CMK (cell line): ENCODE data around the gene DCAF8L2.
"Not testable (repeated sequence)": the region's sequence is repeated elsewhere in the genome, so short reads cannot be mapped to it uniquely, and the experiment has no call there.

Source experiments
- DNase-seq: peaks from one replicate; pipeline ENCODE4 v3.0.0-alpha.2; 2010; ENCODE audit warnings: low read depth

The DCAF8L2 gene

DNA sequence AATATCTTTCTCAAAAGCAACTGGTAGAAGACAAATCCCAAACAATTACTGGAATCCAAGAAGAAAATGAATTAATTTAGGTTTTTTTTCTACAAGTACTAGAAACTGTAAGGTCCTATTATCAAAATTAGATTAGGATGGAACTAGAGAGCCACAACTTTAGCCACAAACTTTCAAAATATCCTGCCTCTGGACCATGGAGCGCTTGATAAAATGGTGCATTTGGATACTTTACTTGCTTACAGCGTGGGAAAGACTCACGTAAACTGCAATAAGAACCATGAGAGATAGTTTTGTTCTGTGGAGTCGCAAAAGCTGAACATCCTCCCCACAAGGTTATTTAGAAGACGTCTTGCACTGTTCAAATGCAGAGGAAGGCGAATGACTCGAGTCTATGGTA is at the start of gene DCAF8L2:
TSS of gene DCAF8L2 (plus strand) at position 301 of the 400 bp plus-strand sequence. CDS start 156,552 bp downstream, outside the sequence.
- no peak for DNase-seq

DNA sequence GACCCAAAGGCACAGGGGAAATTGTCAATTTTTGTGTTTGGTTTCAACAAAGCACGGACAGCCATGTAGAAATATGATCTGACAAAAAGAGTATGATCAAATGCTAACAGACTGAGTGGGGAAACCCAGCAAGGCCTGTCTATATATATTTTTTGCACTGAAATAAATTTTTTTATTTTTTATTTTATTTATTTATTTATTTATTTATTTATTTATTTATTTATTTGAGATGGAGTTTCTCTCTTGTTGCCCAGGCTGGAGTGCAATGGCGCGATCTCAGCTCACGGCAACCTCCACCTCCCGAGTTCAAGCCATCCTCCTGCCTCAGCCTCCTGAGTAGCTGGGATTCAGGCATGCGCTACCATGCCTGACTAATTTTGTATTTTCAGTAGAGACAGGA is 49.0 kb upstream of the DCAF8L2 start:
- not testable (repeated sequence) for DNase-seq

GRCh38 chrX:27548624-27549023 is 41.5 kb upstream of the DCAF8L2 start:
- DNase-seq, result no peak

DNA sequence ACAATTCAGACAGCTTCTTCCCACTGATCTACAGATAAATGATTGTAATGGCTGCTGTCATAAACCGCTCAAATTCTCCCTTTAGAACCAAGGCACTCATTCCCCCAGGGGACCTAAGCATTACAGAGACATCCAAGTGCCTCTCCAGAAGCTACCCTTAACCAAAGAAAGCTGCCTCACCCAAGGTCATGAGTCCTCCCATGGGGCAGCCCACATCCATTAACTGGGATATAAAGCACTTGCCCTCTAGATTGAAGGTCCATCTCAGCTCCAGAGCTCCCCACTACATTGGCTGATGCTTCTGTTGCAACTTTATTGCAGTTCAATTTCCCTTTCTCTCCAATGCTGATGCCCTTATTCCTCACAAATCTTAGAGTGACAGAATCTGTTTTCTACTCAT is 40.5 kb upstream of the DCAF8L2 start:
- DNase-seq, result no peak

DNA sequence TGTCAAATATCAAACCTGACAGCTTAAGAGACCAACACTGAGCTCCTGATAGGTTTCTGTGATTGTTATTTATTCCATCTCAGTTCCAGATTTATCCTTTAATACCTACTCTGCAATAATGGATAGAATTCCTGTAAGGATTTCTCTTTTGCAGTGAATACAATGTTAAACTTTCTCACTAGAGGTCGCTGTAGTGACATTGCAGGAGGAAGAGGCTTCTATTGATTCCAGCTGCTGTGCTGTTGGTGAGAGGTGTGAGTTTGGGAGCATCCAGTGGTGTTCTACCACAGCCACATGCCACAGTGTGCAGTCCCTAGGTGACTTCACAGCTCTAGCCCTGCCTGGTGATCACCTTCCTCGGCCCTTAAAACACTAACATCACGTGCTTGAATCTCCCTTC is 34.6 kb upstream of the DCAF8L2 start:
- no peak for DNase-seq

GRCh38 chrX:27565992-27566391 is 24.2 kb upstream of the DCAF8L2 start:
- DNase-seq, result peak; percentile 54

DNA sequence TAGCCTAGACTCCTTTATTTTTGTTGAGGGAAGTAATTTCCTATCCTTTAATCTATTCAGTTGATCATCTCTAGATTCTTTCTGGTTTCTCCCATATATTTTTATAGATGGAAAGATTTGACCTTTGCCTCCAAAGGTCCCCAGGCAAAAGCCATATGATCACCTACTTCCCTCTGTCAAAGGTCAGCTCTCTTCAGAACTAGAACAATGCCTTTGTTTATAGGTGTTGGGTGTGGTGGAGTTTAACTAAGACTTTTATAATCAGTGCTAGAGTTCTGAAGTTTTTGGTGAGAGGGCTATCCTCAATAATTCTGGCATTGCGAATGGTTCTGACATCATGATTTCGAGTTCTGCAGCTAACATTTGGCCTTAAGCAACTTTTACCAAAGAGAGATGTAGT is 19.0 kb upstream of the DCAF8L2 start:
- no peak for DNase-seq

GRCh38 chrX:27575565-27575964 is 14.6 kb upstream of the DCAF8L2 start:
- DNase-seq, result no peak

- no peak for DNase-seq
These were observed 6.2 kb upstream of the DCAF8L2 start for GRCh38 chrX:27583976-27584375.

DNA sequence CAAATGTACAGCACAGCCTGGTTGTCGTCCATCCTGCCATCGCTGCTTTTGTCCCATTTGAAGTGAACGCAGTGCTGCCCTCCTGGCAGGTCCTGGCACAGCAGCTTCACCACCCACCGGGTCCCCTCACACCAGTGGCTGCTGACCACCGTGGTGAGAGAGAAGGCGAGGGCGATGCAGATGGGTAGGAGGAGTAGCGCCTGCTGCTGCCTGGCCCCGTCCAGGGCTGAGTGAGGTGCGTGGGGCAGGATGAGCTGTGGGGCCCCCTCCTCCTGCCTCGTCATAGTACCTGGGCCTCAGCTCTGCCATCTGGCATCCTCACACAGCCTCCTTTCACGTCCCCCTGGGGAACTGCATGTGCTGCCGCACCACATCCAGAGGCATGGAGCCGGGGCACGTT is 1.8 kb downstream of the DCAF8L2 start:
- no peak for DNase-seq

GRCh38 chrX:27597508-27597907 is 7.4 kb downstream of the DCAF8L2 start:
- no peak for DNase-seq

GRCh38 chrX:27598312-27598711 is 8.2 kb downstream of the DCAF8L2 start:
- DNase-seq, result no peak

DNA sequence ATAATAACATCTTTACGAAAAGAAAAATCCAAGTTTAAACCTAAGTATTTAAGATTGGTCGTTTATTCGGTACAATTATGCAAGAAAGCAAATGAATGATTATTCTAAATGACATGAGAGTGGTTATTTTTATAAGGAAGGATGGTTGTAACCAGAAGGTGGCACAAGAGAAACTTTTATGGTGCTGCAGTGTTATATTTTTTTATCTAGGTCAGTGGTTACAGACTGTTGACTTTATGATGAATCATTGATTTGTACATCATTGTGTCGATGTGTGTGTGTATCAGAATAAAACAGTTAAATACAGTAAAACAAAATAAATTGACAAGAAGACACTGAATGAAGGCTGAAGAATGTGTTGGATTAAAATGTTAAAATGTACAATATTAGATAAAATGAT is 9.8 kb downstream of the DCAF8L2 start:
- no peak for DNase-seq

- no peak for DNase-seq
These were observed 10.5 kb downstream of the DCAF8L2 start for GRCh38 chrX:27600686-27601085.

DNA sequence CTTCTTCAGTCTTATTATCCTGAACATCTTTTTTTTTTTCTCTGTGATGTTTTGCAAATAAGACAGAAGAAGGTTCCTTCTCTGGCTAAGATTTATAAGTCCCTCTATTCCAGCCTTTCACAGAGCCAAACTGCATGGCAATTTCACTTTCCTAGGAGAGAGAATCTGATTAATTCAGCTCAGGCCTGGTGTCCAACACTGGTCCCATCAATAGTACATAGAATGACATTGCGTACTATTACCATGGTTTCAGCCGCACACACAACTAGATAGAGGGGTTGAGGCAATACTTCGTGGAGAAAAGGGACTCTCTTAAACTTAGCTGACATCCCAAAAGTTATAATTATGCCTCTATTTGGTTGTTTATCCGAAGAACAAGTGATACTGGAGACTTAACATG is 18.5 kb downstream of the DCAF8L2 start:
- DNase-seq, result no peak

GRCh38 chrX:27619459-27619858 is 29.3 kb downstream of the DCAF8L2 start:
- no peak for DNase-seq

DNA sequence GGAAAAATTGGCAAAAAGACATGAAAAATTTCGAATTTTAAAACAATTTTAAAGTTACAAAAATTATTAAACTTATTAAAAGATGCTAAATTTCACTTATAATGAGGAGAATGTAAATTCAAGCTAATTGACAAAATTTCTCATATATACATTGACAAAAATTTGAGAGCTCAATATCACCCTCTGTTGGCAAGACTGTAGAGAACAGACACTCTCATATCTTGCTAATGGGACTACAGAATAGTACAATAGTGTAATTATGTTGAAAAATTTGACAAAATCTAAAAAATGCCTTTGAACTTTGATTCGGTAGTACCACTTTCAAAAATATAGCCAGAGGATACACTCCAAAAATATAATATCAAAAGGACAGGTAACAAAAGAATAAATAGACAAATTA is 29.8 kb downstream of the DCAF8L2 start:
- no peak for DNase-seq

DNA sequence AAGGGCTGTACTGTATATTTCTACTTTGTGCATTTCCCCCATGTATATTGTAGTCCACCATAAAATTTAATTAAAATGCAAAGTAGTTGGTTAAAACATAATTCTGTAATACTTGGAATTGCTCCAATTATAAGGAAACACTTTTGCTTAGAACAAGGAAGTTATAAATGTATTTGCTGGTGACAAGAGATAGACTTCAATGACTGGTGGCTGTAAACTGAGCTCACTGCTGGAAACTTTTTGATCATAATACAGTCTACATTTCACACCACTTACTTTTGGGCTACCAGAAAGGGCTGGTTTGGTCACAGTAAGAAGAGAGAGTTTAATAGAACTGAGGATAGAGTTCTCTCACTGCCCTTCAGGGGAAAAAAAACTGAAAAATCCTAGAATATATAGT is 32.7 kb downstream of the DCAF8L2 start:
- no peak for DNase-seq

GRCh38 chrX:27626066-27626465 is 35.9 kb downstream of the DCAF8L2 start:
- no peak for DNase-seq

DNA sequence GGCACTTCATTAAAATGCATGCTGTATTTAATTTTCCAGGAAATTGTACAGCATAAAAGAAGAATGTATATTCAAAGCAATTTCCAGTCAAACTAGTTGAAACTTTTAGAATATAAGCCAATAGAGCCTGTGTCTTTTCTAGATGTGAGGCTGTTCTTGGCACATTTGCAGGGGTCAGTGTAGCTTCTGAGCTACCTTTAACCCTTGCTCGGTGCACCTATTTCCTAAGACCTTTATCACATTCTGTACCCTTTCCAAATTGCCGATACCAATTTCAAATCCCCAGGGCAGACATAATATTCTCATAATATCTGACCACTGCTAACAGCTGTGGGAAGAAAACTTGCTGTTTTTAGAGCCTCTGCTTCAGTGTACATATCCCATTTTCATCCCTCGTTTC is 43.2 kb downstream of the DCAF8L2 start:
- no peak for DNase-seq

- DNase-seq, result no peak
These were observed 66.4 kb downstream of the DCAF8L2 start for GRCh38 chrX:27656581-27656980.

- no peak for DNase-seq
These were observed 70.7 kb downstream of the DCAF8L2 start for GRCh38 chrX:27660878-27661277.

DNA sequence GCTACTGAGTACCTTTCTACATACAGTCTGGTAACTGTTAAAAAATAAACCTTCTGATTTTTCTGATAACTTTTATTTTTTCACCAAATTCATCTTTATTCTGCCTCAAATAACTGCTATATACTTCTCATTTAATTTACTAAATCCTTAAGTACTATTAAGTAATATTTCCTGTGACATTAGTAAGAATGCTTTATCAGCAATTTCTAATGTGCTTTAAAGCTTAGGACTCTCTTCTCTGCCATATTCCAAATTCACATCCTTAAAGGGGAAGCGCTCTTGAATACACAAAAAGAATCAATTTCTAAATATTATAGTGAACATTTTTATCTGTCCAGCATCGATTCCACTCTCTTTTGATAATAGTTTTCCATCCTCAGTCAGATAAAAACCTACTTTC is 81.1 kb downstream of the DCAF8L2 start:
- DNase-seq, result no peak

GRCh38 chrX:27674491-27674890 is 84.3 kb downstream of the DCAF8L2 start:
- DNase-seq, result no peak

DNA sequence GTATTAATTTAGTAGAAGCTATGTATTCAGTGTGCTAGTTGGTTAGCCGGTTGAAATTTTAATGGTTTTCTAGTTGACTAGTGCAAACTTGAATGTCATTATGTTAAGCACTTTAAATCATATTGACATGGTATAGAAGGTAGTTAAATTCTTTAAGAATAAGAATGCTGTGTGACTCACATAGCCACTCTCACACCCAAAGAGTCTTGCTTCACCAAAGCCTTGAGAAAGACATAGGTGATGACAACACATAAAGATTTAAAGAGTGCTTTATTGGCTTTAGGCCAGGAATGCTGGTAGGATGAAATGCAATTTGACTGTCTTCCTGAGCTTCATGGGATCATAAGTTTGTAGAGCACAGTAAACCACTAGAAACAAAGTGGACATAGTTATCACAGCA is 85.3 kb downstream of the DCAF8L2 start:
- no peak for DNase-seq
